ENCODE data around the gene TGFBR2. TPM values are rescaled to one million over a fixed set of nuclear protein-coding genes. Genes with fewer than 3 reads are reported as not detected.

Gene TGFBR2
- total and polyA plus RNA-seq, 2 of the 13 experiments (the other 11 are each of a cell fraction or from before 2014, with no cell fraction given) = 82.2 to 187 TPM

- TF ChIP-seq, protein P1, sequence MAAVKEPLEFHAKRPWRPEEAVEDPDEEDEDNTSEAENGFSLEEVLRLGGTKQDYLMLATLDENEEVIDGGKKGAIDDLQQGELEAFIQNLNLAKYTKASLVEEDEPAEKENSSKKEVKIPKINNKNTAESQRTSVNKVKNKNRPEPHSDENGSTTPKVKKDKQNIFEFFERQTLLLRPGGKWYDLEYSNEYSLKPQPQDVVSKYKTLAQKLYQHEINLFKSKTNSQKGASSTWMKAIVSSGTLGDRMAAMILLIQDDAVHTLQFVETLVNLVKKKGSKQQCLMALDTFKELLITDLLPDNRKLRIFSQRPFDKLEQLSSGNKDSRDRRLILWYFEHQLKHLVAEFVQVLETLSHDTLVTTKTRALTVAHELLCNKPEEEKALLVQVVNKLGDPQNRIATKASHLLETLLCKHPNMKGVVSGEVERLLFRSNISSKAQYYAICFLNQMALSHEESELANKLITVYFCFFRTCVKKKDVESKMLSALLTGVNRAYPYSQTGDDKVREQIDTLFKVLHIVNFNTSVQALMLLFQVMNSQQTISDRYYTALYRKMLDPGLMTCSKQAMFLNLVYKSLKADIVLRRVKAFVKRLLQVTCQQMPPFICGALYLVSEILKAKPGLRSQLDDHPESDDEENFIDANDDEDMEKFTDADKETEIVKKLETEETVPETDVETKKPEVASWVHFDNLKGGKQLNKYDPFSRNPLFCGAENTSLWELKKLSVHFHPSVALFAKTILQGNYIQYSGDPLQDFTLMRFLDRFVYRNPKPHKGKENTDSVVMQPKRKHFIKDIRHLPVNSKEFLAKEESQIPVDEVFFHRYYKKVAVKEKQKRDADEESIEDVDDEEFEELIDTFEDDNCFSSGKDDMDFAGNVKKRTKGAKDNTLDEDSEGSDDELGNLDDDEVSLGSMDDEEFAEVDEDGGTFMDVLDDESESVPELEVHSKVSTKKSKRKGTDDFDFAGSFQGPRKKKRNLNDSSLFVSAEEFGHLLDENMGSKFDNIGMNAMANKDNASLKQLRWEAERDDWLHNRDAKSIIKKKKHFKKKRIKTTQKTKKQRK (IDR thresholded peaks at IDR 0.05; ENCODE audit: low read length) = no peak
- TF ChIP-seq ZNF567 (CRISPR knock-in tag; IDR thresholded peaks at IDR 0.05; ENCODE audit: borderline replicate concordance) (no peak), JDP2 (CRISPR knock-in tag; IDR thresholded peaks at IDR 0.05; ENCODE audit: borderline replicate concordance) (no peak), MAFF (IDR thresholded peaks at IDR 0.05; ENCODE audit: low read depth, low read length) (no peak), TGIF2 (CRISPR knock-in tag; IDR thresholded peaks at IDR 0.05) (peak; percentile 59; the same call in 1 of the 2 replicates), POLR2AphosphoS5 (IDR thresholded peaks at IDR 0.05; ENCODE audit: low read depth, low read length) (peak; percentile 53; the same call in 1 of the 2 replicates), ZNF33B (CRISPR knock-in tag; IDR thresholded peaks at IDR 0.05) (no peak), SMC3 (IDR thresholded peaks at IDR 0.05; ENCODE audit: low read length) (peak; percentile 73; the same call in 1 of the 2 replicates), DR1 (CRISPR knock-in tag; IDR thresholded peaks at IDR 0.05) (no peak), ZNF724P (CRISPR knock-in tag; IDR thresholded peaks at IDR 0.05; ENCODE audit: borderline replicate concordance) (no peak), GPN1 (CRISPR knock-in tag; IDR thresholded peaks at IDR 0.05; ENCODE audit: borderline replicate concordance) (no peak), ZNF644 (CRISPR knock-in tag; IDR thresholded peaks at IDR 0.05; ENCODE audit: low read depth) (0 out of 2 replicates have a peak, but pooled peaks have one; percentile 43), ZNF589 (CRISPR knock-in tag; conservative IDR thresholded peaks at IDR 0.05) (no peak), CBX2 (IDR thresholded peaks at IDR 0.05; ENCODE audit: low read depth, low read length) (no peak), CBX2 (CRISPR knock-in tag; IDR thresholded peaks at IDR 0.05; ENCODE audit: low read depth) (no peak), NR2F6 (IDR thresholded peaks at IDR 0.05) (peak; percentile 87), NR2F6 (CRISPR knock-in tag; IDR thresholded peaks at IDR 0.05) (peak; percentile 82), SRF (IDR thresholded peaks at IDR 0.05; ENCODE audit: low read depth, low read length) (no peak), BORCS8-MEF2B (CRISPR knock-in tag; IDR thresholded peaks at IDR 0.05) (no peak), ZMYM4 (CRISPR knock-in tag; IDR thresholded peaks at IDR 0.05) (peak; percentile 93)
- TF ChIP-seq, protein P2, sequence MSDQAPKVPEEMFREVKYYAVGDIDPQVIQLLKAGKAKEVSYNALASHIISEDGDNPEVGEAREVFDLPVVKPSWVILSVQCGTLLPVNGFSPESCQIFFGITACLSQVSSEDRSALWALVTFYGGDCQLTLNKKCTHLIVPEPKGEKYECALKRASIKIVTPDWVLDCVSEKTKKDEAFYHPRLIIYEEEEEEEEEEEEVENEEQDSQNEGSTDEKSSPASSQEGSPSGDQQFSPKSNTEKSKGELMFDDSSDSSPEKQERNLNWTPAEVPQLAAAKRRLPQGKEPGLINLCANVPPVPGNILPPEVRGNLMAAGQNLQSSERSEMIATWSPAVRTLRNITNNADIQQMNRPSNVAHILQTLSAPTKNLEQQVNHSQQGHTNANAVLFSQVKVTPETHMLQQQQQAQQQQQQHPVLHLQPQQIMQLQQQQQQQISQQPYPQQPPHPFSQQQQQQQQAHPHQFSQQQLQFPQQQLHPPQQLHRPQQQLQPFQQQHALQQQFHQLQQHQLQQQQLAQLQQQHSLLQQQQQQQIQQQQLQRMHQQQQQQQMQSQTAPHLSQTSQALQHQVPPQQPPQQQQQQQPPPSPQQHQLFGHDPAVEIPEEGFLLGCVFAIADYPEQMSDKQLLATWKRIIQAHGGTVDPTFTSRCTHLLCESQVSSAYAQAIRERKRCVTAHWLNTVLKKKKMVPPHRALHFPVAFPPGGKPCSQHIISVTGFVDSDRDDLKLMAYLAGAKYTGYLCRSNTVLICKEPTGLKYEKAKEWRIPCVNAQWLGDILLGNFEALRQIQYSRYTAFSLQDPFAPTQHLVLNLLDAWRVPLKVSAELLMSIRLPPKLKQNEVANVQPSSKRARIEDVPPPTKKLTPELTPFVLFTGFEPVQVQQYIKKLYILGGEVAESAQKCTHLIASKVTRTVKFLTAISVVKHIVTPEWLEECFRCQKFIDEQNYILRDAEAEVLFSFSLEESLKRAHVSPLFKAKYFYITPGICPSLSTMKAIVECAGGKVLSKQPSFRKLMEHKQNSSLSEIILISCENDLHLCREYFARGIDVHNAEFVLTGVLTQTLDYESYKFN (CRISPR knock-in tag; conservative IDR thresholded peaks at IDR 0.05) = peak; percentile 97
- TF ChIP-seq, protein P3, sequence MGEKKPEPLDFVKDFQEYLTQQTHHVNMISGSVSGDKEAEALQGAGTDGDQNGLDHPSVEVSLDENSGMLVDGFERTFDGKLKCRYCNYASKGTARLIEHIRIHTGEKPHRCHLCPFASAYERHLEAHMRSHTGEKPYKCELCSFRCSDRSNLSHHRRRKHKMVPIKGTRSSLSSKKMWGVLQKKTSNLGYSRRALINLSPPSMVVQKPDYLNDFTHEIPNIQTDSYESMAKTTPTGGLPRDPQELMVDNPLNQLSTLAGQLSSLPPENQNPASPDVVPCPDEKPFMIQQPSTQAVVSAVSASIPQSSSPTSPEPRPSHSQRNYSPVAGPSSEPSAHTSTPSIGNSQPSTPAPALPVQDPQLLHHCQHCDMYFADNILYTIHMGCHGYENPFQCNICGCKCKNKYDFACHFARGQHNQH (CRISPR knock-in tag; IDR thresholded peaks at IDR 0.05) = peak; percentile 94
- TF ChIP-seq, protein P4, sequence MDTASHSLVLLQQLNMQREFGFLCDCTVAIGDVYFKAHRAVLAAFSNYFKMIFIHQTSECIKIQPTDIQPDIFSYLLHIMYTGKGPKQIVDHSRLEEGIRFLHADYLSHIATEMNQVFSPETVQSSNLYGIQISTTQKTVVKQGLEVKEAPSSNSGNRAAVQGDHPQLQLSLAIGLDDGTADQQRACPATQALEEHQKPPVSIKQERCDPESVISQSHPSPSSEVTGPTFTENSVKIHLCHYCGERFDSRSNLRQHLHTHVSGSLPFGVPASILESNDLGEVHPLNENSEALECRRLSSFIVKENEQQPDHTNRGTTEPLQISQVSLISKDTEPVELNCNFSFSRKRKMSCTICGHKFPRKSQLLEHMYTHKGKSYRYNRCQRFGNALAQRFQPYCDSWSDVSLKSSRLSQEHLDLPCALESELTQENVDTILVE (CRISPR knock-in tag; IDR thresholded peaks at IDR 0.05) = peak; percentile 87
Measured at GRCh38 chr3:30597131-30597768, 9.2 kb upstream of the TGFBR2 start (continued).

All from HepG2 (cell line).